PFSK-1 (cell line): ENCODE data around the gene HIBCH.
A peak's percentile ranks its signal among the peaks of the same experiment; 100 is the strongest.

Experiments used
- FOXP2 ChIP-seq: optimal IDR thresholded peaks from 2 replicates; pipeline ENCODE3; 2011; ENCODE audit warnings: borderline replicate concordance, control low read depth, inconsistent platforms; ENCODE audit not compliant: insufficient read depth; ENCODE audit errors: extremely low read length, extremely low read depth
- POLR2AphosphoS5 ChIP-seq: IDR thresholded peaks from 2 replicates; pipeline ENCODE4 v1.6.1; 2012; ENCODE audit warnings: low read depth, mild to moderate bottlenecking, control low read depth, low read length, moderate library complexity
- SIN3A ChIP-seq: IDR thresholded peaks from 2 replicates; pipeline ENCODE4 v1.6.1; 2012; ENCODE audit warnings: mild to moderate bottlenecking, low read length, moderate library complexity, borderline replicate concordance; ENCODE audit not compliant: insufficient read depth
- TAF1 ChIP-seq: IDR thresholded peaks from 2 replicates; pipeline ENCODE4 v1.6.1; 2012; ENCODE audit warnings: low read length, control low read depth, borderline replicate concordance; ENCODE audit not compliant: insufficient read depth
- TF ChIP-seq, protein P1 (sequence below), 2 experiments: IDR thresholded peaks; 2 replicates each; pipeline versions ENCODE4 v1.6.1 to v1.8.0; 2011 to 2012; ENCODE audit warnings: low read depth in 2 of 2, low read length in 2 of 2, control low read depth in 1 of 2, inconsistent platforms in 1 of 2, mild to moderate bottlenecking in 1 of 2, moderate library complexity in 1 of 2; ENCODE audit not compliant: insufficient read depth in 1 of 2

The HIBCH gene

DNA sequence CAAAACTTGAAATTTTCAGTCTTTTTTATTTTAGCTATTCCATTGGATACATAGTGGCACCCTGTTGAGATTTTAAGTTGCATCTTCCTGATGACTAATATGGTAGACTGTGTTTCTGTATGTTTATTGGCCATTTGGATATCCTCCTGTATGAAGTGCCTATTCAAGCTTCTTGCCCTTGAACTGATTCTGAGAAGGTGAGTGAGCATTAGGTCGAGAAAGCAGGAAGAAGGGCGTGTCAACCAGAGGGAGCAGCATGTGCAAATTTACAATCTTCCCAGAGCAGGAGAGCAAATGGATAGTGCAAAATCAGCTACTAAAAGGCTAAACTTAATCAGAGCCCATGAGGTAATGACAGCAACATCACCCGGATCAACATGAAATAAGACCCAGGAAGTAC lies 32.3 kb upstream of the HIBCH start:
- no peak for TF ChIP-seq FOXP2
- TF ChIP-seq TAF1, result no peak
- TF ChIP-seq POLR2AphosphoS5, result no peak
- no peak for TF ChIP-seq SIN3A
- TF ChIP-seq, protein P1, sequence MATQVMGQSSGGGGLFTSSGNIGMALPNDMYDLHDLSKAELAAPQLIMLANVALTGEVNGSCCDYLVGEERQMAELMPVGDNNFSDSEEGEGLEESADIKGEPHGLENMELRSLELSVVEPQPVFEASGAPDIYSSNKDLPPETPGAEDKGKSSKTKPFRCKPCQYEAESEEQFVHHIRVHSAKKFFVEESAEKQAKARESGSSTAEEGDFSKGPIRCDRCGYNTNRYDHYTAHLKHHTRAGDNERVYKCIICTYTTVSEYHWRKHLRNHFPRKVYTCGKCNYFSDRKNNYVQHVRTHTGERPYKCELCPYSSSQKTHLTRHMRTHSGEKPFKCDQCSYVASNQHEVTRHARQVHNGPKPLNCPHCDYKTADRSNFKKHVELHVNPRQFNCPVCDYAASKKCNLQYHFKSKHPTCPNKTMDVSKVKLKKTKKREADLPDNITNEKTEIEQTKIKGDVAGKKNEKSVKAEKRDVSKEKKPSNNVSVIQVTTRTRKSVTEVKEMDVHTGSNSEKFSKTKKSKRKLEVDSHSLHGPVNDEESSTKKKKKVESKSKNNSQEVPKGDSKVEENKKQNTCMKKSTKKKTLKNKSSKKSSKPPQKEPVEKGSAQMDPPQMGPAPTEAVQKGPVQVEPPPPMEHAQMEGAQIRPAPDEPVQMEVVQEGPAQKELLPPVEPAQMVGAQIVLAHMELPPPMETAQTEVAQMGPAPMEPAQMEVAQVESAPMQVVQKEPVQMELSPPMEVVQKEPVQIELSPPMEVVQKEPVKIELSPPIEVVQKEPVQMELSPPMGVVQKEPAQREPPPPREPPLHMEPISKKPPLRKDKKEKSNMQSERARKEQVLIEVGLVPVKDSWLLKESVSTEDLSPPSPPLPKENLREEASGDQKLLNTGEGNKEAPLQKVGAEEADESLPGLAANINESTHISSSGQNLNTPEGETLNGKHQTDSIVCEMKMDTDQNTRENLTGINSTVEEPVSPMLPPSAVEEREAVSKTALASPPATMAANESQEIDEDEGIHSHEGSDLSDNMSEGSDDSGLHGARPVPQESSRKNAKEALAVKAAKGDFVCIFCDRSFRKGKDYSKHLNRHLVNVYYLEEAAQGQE (IDR thresholded peaks at IDR 0.05; ENCODE audit: insufficient read depth in 1 of 2, low read depth in 2 of 2, low read length in 2 of 2), result no peak

DNA sequence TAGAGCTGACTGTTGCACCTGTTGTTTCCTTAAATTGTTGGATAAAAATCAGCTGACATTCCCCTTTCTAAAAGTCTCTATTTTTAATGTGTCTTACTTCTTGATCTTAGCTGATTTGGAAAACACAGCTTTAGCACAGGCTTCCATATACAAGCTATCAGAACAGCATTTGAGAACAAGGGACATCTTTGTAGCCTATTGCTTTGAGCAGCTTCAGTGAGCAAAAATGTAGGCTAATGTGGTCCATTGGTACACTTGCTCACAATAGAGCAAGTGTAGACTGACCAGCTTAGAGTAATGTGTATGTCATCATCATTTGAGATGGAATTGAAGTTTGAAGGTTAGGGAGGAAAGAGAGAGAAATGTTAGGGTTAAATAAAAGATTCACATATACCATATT lies 30.7 kb upstream of the HIBCH start:
- TF ChIP-seq FOXP2 (no peak), SIN3A (no peak), TAF1 (no peak), POLR2AphosphoS5 (no peak)
- TF ChIP-seq, protein P1 (IDR thresholded peaks at IDR 0.05; ENCODE audit: insufficient read depth in 1 of 2, low read depth in 2 of 2, low read length in 2 of 2), result no peak

DNA sequence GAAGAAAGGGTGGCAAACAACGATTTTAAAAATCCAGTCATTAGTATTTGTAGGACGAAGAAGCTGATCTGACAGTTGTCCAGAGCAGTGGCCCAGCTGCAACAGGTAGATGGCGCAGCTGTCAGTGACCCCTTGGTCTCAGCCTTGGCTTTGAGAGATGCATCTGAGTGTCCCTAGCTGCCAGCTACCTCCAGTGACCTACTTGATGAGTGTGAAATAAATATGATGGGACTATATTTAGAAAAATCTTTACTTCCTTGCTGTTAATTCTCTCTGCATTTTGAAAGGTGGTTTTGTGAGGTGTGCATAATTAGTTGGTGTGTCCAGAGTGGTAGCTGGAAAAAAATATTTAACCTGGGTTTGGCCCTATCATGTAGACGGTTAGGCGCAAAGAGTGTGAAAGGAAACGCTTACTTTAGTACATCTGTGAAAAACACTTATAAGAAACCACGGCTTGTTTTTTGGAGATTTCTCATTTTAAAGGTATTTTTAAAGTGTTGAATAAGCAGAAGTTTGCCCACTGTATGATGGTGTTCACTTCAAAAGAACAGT lies 24.7 kb upstream of the HIBCH start:
- TF ChIP-seq TAF1 (no peak), POLR2AphosphoS5 (no peak), FOXP2 (no peak), SIN3A (no peak)
- TF ChIP-seq, protein P1 (IDR thresholded peaks at IDR 0.05; ENCODE audit: insufficient read depth in 1 of 2, low read depth in 2 of 2, low read length in 2 of 2), result no peak

DNA sequence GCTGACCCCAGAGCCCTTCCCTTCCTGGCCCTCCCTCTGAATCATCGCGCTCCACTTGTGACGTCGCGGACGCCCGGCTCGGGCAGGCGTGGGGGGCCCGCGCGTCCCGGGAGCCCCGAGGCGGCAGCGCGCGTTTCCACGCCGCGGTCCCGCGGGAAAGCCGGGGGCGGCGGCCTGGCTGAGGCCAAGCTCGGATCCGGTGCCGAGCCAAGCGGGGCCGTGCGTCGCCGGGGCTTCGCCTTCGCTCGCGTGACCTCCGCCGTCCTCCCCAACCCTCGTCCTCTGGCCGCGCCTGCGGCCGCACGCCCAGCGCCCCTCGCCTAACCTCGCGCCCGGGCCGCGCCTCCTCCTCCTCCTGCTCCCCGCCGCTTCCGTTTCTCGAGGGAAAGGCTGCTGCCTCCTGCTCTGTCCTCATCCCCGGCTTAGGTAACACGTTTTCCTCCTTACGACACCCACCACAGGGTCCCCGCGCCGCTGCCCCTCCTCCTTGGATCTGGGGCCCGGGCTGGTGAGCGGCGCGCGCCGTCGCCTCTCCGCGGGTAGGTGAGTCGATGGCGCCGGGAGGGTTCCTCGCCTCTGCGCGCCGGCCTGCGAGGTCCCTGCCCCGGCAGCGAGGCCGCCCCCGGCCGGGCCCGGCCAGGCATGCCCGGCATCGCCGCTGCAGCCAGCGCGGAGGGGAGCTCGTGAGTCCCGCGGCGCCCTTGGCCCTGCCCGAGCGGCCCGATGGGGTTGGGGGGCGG lies 24.1 kb upstream of the HIBCH start, which contains the start of gene INPP1:
INPP1 (plus strand) TSS at position 54 of the 740 bp plus-strand sequence. CDS start 16,514 bp downstream, outside the sequence.
- TF ChIP-seq SIN3A (no peak), FOXP2 (peak; percentile 40)
- TF ChIP-seq, protein P1 (IDR thresholded peaks at IDR 0.05; ENCODE audit: insufficient read depth in 1 of 2, low read depth in 2 of 2, low read length in 2 of 2), result no peak
